GM19452 (cell line): ENCODE measurements around the gene SP2.

Source experiments
- ATAC-seq: cut with Tn5 transposase; IDR thresholded peaks from one replicate; pipeline ENCODE4 v1.9.1; 2021; ENCODE audit not compliant: unreplicated experiment

Gene SP2

DNA sequence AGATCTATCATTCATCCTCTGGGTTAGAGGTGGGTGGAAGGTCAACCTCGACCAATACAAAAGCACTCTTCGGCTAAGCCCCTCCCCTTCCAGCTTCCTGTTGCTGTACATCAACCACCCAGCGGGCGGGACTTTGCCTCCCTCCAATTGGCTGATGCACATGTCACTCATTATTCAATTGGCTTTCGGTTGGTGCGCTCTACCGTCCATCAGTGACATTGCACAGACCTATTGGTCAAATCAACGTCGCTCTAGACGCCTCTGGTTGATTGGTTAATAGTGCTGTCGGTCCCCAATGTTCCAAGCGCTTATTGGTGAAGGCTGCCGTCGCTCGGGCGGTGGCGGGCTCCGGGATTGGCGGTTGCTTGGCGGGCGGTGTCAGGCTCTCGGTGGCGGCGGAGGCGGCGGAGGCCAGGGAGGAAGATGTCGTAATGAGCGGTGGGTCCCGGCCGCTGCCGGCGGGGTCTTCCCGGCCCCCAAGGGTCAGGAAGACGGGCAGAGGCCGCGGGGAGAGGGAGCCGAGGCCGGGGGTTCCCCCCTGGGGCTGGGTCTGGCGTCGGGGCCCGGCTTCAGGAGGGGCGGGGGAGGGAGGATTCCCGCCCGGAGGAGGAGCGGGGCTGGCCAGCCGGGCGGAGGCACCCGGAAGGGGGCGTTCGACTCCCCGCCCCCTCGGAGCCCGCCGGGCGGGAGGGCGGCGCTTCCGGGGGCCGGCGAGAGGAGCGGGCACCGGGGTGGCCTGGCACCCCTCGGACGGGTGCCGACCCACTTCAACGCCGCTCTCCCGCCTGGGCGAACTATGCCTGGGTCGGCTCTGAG is at the start of gene SP2:
Gene SP2, plus strand, starts transcription at position 381 of the 816 bp plus-strand sequence. Its CDS starts 51 bp downstream, at position 432.
- ATAC-seq = peak; percentile 86

DNA sequence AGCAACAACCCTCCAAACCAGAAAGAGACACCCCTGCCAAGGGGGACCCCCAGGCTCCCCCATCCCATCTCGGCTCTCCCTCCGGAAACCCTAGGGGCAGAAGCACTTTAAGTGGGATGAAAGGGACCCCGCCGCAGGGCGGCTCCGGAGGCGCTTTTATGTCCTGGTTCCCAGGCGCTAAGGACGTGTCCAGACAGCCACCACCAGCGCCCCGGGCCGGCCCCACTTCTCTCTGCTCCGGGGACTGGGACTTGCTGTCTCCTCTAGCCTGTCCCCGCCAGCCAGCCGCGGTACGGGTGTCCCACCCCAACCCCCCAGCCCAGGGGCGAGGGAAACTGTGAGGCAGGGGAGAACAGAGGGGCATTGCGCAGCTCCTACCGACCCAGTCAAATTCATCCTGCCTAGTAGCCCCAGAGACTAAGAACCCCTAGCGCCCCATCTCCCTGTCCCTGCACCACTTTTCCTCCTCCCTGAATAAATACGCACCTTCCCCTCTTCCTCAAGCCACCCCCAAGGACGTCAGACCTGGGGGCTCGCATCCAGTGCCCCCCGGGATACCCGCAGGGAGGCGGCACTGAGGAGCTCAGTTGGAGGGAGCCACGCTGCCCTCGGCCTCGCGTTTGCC is 49.2 kb upstream of the SP2 start:
- ATAC-seq = no peak

DNA sequence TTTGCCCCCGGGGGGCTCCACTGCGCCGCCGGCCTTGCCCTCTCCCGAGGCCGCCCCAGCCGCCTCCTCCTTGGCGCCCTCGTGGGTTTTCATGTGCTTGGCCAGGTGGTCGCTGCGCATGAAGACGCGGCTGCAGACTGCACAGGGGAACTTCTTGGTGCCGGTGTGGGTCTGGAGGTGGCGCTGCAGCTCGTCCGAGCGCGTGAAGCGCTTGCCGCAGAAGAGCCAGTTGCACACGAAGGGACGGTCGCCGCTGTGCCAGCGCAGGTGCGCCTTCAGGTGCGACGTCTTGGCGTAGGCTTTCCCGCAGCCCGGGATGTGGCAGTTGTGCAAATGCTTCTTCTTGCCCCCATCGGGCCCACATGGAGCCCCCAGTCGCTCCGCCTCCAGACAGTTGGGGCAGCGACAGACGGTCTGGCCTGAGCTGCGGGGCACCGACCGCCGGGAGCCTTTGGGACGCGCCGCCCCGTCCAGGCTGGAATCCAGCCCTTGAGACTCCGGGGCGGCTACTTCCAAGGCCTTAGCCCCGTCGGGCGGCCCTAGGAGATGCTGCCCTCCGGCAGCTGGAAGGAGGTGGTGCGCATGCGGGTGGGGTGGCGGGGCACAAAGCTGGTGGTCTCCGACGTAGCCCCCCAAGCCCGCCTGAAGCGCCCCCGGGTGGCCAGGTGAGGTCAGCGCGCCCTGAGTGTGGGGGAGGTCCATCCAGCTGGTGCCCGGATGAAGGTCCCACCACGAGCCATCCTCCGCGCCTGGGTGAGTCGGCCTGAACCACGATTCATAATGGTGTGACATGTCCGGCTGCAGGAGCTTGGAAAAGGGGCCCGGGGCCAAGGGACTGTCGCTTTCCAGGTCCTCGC is 48.5 kb upstream of the SP2 start:
- ATAC-seq = no peak

DNA sequence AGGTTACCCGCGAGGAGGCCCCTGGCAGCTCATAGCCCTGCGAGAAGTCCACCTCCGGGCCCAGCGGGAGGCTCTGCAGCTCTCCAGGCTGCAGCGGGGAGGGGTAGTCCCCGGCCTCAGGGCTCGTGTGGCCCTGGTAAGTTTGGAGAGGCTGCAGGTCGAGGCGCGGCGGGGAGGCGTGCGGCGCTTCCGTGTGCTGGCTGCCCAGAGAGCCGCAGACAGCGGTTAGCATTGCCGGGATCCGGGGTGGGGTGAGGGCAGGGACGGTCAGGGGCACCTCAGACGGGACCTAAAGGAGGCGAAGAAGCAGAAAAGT is 47.9 kb upstream of the SP2 start:
- no peak for ATAC-seq

DNA sequence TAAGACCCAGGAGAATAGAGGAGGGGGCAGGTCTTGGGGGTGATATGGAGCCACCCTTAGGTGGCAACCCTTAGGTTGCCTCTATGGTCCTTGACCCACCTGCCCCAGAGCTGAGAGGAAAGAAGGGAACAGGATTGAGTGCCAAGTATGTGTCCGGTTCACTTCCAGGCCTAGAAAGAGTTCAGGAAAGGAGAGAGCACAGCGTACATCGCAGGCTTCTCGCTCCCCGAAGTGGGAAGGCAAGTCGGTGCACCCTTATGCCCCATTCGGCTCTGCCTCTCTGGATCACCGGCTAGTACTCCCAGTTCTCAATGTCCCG is 45.7 kb upstream of the SP2 start:
- no peak for ATAC-seq

DNA sequence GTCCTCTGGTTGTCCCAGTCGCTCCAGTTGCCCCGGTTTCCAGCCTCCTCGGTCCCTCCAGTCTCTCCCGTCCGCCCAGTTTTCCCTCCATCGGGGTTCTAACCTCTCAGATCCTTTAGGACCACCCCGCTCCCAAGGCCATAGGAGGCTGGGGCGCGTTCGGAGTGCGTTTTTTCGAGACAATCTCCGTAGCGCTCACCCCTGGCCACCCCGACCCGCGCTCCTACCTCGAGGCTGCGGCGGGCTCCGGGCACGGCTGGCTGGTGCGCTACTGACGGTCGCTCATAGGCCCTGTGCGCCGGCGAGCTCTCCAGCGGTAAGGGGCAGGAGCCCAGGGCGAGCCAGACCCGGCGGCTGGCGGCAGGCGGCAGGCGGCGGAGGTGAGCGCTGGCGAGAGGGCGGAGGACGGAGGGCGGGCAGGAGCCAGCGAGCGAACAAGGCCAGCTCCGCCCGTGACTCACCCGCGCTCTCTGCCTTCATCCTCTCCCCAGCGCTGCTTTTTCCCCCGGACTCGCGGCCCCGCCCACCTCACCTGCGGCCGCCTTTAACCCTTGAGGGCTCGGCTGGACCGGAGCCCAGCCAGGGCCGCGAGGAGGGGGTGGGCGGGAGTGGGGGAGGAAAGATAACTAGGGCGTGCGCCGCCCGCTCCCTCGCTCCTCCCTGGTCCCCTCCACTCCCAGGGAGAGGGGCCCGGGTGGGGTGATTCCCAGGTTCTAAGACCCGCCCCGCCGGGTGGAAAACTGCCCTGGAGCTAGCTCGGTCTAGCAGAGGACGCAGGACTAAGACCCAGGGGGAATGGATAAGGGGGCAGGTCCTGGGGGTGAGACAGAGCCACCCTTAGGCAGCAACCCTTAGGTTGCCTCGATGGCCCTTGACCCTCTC is 45.1 kb upstream of the SP2 start, which contains the start of gene SP6:
Gene SP6, minus strand, starts transcription at position 472 of the 882 bp plus-strand sequence. CDS start 2,734 bp downstream, outside the sequence.
- ATAC-seq = no peak

DNA sequence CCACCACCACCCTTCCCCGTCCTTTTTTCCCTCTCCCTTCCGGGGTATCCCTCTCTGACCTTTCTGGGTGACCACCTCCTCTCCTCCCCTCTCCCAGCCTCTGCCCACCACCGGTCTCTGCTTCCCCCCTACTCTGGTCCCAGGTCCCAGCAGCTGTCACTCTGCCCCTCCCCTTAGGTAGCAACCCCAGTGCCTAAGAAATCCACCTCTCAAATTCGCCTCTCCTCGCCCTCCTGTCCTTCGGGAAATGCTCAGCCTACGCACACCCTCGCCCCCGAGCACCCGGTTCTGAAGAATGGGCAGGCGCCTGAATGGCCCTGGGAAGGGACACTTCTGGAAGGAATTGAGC is 44.3 kb upstream of the SP2 start:
- ATAC-seq = no peak

DNA sequence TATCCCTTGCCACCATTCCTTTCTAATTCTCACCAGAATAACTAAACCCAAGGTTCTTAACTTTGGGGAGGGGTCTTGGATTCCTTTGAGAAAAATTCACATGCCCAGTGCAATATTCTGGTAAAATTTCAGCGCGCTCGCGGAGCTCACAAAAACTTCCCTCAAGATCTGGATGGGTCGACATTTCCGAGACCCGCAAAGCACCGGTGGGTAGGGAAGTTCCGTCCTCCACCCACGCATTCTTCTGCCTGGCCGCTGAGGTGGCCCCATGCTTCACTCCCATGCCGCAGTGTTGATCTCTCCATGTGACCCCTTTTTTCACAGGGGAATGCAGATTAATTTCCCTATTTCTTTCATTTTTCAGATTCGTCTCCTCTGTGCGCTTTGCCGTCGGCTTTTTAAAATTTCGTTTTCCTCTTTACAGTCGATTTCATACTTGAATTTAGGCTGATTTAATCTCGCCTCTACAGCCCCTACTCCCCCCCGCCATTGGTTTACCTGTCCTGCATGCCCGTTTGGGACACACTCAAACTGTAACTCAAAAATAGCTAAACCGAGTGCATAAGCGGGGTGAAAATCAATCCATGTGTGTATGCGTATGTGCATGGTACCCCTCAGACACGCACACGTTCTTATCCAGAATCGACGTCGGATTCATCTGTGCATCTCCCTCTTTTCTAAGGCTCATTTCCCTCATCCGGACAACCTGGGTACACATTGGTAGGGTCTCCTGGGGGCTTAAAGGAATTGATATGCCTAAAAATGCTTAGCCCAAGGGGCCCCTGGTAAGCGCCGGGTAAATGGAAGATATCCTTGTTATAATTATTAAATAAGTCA is 43.7 kb upstream of the SP2 start:
- ATAC-seq = no peak

DNA sequence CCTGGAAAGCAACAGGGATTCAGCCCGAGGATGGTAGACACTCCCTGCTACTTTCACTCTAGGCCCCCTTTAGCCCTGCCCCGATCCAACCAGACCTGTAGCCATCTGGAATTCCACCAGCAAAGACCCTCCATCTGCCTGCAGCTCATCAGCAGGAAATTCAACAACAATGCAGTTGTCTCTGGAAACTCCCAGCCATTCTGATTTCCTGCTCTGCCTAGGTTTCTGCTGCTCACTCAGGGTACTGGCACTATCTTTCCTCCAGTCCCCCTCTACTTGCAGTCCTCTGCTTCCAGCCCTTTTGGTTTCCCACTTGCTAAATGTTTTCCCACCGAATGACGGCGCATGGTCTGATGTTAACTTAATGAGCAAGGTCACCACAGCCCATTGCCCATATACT is 42.4 kb upstream of the SP2 start:
- ATAC-seq = no peak

DNA sequence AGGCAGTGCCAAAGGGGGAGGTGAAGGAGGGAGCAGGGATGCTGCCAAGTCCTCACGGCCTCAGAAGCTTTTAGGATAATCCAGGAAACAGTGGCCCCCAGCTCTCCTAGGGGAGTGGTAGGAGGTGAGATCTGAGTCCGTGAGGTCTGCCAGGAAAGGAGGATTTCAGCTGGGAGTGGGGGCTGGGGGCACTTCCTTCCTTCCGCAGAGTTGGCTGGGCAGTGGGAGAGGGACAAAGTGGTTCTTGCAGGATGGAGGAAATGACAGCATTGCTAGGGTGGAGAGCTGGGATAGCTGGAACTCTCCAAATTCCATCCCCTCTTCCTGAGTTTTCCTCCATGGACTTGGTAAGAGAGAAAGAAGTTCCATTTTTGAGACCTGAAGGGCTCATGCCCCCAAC is 40.3 kb upstream of the SP2 start:
- no peak for ATAC-seq

DNA sequence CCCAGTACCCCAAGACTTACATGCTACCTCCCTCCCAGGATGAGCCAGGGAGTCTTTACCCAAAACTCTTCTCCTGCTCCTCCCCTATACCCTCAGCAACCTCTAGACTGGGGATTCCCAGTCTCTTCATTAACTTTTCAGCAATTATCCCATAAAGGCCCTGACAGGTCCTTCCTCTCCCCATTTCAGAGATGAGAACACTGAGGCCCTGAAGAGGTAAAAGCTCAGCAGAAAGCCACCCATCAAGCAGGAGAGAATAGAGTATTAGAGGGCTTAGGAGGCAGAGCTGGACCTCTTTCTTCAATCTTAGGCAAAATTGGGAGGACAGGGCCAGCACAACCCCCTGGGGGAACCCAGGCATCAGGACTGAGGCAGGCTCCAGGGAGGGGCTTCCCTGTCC is 39.2 kb upstream of the SP2 start:
- no peak for ATAC-seq

DNA sequence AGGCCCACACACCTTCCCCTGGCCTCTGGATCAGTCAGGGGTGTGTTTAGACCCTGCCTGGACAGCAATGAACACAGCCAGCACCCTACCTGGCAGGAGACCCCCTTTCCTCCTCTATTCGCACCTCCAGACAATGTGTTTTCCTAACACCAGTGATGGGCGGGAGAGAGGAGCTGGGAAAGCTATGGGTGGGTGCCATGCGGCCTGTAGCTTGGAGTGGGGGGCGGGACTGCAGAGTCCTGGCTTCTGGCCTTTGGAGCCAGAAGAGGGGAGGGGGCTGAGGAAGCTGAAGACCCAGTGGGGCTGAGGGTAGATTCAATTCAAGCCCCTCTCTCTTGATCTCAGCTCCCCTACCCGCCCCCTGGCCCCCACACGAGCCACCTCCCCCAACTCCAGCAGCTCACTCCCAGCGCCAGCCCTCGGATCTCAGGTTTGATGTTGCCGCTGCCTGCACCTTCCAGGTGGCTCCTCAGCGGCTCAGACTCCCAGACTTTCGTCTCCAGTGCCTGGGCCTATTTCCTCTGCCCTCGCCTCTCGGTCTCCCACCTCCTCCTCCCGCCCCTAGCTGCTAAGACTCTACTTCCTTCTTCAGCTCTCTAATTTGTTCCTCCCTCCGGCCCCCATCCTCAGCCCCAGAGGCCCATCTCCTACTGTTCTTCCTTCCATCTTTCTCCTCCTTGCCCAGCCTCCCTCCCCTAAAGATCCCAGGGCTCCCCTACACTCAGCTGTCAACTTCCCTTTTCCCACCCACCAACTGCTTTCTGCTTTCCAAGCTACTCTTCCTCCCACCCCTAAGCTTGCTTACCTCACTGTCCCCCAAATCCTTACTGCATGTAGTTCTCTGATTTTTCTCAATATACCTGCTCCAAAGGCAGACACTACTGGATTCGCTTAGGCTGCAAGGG is 38.2 kb upstream of the SP2 start:
- ATAC-seq = no peak

DNA sequence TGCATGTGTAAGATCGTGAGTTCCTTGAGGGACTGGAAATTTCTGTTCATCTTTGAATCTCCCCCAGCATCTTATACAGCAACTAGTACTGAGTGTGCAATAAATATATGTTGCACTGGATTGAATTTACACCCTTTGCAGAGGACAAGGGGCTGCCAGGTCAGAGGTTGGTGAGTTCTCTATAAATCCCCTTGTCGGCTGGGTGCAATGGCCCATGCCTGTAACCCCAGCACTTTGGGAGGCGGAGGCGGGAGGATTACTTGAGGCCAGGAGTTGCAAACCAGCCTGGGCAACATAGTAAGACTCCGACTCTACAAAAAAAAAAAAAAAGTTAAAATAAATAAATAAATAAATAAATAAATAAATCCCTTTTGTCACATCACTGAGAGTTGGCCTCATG is 35.6 kb upstream of the SP2 start:
- no peak for ATAC-seq

DNA sequence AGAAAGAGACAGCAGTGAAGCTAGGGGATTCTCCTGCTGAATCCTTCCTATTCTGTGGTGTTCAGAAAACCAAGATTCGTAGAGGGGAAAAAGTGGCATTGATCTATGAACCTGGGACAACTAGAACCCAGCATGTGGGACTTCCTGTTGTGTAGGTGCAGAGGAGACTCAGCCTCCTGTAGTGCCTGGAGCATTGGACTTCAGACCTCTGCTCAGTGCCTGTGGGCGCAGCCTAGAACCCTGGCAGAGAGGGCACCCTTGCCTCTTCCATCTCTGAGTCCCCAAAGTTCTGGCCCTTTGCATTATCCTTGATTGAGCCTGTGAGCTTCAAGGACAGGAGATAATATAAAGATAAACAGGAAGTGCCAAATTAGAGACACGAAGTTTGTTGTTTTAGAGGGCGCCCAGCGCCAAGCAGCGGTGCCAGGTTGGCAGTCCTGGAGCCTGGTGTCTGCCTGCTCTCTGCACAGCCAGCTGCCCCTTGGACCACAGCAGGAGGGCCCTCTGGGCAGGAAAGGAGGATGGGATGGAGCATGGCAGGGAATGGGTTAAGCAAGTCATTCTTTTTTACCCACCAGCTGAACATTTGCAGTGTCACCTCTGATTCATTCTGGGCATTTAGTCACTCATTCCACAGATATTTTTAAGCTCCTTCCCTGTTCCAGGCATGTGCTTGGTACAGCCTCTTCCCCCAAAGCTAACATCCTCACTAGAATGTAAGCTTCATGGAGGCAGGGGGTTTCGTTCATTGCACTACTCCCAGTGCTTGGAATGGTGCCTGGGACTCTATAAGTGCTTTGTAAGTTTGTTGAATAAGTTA is 33.2 kb upstream of the SP2 start:
- ATAC-seq = no peak

DNA sequence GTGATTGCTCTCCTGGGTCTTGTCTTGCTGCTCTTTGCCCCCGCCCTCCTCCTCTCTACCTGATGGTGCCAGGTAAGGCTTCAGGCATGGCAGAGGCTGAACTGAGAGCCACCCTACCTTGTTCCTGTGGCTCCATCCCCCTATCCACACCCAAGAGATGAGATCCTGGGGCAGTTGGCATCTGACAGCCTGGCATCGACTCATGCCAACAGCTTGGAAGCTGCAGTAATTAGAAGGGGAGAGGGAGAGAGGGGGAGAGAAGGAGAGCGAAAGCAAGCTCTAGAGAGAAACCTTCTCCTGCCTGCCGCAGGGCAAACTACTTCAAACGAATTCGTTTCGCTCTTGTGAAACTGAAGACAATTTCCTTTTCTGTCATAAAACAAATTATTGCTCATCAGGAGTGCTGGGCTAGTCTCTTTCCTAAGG is 31.2 kb upstream of the SP2 start:
- ATAC-seq = no peak

DNA sequence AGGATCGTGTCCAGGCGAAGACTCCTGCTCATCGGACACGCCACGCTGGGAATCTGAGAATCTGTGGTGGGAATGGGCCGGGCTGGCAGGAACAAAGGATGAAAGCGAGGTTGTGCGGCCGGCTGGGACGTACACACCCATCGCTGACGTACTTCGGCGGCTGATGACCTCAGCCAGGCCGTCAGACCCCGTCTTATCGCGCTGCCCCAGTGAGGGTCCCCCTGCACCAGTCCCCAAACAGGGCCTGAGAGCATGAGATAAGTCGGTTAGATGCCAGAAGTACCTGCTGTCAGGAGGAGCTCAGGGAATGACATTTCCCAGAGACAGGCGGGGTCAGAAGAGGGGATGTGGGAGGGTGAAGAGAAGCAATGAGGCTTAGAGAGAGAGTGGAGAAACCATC is 29.1 kb upstream of the SP2 start:
- no peak for ATAC-seq

DNA sequence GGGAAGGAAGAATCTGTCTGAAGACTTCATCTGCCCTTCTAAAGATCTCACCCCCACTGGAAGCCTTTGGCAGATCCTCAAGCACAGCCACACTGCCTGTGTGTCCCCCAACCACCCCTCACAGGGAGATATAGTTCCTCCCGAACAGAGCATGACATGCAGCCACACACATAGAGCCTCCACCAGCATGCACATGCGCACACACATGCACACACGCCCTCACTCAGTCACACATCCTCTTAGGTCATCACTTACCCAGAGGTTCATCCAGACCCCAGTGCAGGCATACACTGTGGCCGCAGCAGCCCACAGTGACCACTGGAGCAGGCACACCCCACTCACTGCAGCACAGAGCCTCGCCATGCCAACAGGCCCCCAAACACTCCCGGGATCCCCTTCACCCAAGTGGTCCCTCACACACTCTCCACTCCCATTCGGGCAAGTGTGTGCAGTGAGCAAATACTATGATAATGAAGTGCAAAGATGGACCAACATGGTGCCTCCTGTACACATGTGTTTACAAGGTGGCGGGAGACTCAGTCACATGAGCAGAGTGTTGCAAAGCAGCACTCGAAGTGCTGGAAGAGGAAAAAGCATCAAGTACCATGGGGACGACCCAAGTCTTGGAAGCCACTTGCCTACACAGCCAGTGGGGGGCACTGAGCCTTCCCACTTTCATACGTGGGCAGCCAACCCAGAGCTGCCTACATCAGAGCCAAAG is 28.1 kb upstream of the SP2 start:
- no peak for ATAC-seq

DNA sequence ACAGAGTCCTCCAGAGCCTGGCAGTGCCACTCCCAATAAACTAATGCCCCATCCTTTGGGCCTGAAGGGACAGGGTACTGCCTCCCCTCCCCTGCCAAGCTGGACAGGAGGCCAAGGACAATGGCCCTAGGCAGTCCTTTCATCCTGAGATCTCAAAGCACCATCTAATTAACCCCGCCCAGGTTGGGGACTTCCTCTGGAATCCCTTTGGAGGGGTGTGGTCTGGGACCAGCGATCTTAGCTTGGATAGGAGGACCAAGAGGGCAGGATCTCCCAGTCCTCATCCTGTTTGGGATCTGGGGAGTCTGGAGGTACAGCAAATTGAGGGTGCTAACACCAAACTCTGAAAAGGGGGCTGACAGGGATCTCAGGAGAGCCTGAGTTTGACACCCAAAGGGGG is 26.9 kb upstream of the SP2 start:
- ATAC-seq = no peak
